CD8-positive, alpha-beta memory T cell (primary cell): ENCODE results near the gene TNFRSF1B. TPM values are rescaled to one million over a fixed set of nuclear protein-coding genes. Genes with fewer than 3 reads are reported as not detected.

Source experiments
- CTCF ChIA-PET: fragments of 350-600 bp; sonication (Branson Sonifier 250); formaldehyde crosslinking; loops from one replicate; lab custom pipeline; 2021; ENCODE audit warnings: antibody characterized with exemption; lab: Charles Lee
- POLR2A ChIA-PET: fragments of 350-600 bp; sonication (Branson Sonifier 250); formaldehyde crosslinking; loops from one replicate; lab custom pipeline; 2021; ENCODE audit warnings: antibody characterized with exemption; lab: Charles Lee
- DNase-seq, 5 donors: peaks; one replicate each; pipeline versions ENCODE4 v3.0.0 to v3.0.0-alpha.2; 2020 to 2022; ENCODE audit warnings: mixed read lengths in 1 of 5
- H3K27ac ChIP-seq: one replicate; pipeline ENCODE4 v1.7.0; 2013; ENCODE audit warnings: low read depth, mild to moderate bottlenecking, low read length, moderate library complexity
- H3K27me3 ChIP-seq: 2 replicates; pipeline ENCODE4 v1.7.0; 2013; ENCODE audit warnings: low read length, mild to moderate bottlenecking; ENCODE audit not compliant: insufficient read depth, poor library complexity, severe bottlenecking
- H3K36me3 ChIP-seq: 2 replicates; pipeline ENCODE4 v1.7.0; 2013; ENCODE audit warnings: mild to moderate bottlenecking, low read length, moderate library complexity; ENCODE audit not compliant: insufficient read depth
- H3K4me1 ChIP-seq: 2 replicates; pipeline ENCODE4 v1.7.0; 2013; ENCODE audit warnings: mild to moderate bottlenecking, low read length, moderate library complexity; ENCODE audit not compliant: insufficient read depth
- H3K4me3 ChIP-seq: 2 replicates; pipeline ENCODE4 v1.7.0; 2013; ENCODE audit warnings: mild to moderate bottlenecking, low read length
- H3K9me3 ChIP-seq: 2 replicates; pipeline ENCODE4 v1.7.0; 2013; ENCODE audit warnings: mild to moderate bottlenecking, low read length
- H3K27ac Mint-ChIP-seq, 8 donors: one replicate each; pipeline ENCODE4 v1.8.0; 2020 to 2021; ENCODE audit warnings: mixed read lengths in 8 of 8, mild to moderate bottlenecking in 6 of 8, inconsistent platforms in 3 of 8, moderate library complexity in 3 of 8
- H3K27me3 Mint-ChIP-seq, 2 donors: one replicate each; pipeline ENCODE4 v1.8.0; 2020 to 2021; ENCODE audit warnings: mixed read lengths in 2 of 2, mild to moderate bottlenecking in 1 of 2, moderate library complexity in 1 of 2
- H3K36me3 Mint-ChIP-seq, 3 donors: one replicate each; pipeline ENCODE4 v1.8.0; 2020 to 2021; ENCODE audit warnings: mixed read lengths in 3 of 3, inconsistent platforms in 1 of 3, mild to moderate bottlenecking in 1 of 3
- H3K4me1 Mint-ChIP-seq, 3 donors: one replicate each; pipeline ENCODE4 v1.8.0; 2020 to 2021; ENCODE audit warnings: mixed read lengths in 3 of 3, inconsistent platforms in 1 of 3, mild to moderate bottlenecking in 1 of 3
- H3K4me3 Mint-ChIP-seq, 7 donors: one replicate each; pipeline ENCODE4 v1.8.0; 2020 to 2021; ENCODE audit warnings: mixed read lengths in 7 of 7, mild to moderate bottlenecking in 6 of 7, moderate library complexity in 4 of 7, inconsistent platforms in 2 of 7
- H3K9me3 Mint-ChIP-seq, 5 donors: one replicate each; pipeline ENCODE4 v1.8.0; 2020 to 2022; ENCODE audit warnings: mixed read lengths in 5 of 5, mild to moderate bottlenecking in 3 of 5, moderate library complexity in 2 of 5, inconsistent platforms in 1 of 5
- polyA plus RNA-seq: library from polyadenylated mRNA; unstranded; fragments of 300-500 nt; fragmentation: Illumina TruSeq; gene quantifications from one replicate; pipeline ENCODE4 v1.2.3, GENCODE V29; 2021
- total RNA-seq, 2 experiments: library from RNA; stranded (reverse); gene quantifications; one replicate each; pipeline ENCODE4 v1.2.3, GENCODE V29; 2021

TNFRSF1B gene
- total and polyA plus RNA-seq, 3 experiments from 2014 or later, result 164 to 174 (median 169) TPM

- ChIA-PET CTCF (no interaction called here), POLR2A (interaction anchor here (1.2 kb wide), 1 partner anchor 81 kb away, joined by 8 read pairs; no protein-coding TSS in a partner anchor)
- Mint-ChIP-seq H3K36me3 (peaks cover 0 to 25% (median 6%) of the 10 kb centered on the region in 3 donors), H3K27ac (peak overlapping the region; percentile 19 to 85 (median 72)), H3K27me3 (no peaks in the 10 kb centered on the region), H3K4me3 (peak overlapping the region; percentile 89 to 95 (median 90)), H3K9me3 (no peaks in the 10 kb centered on the region), H3K4me1 (peaks cover 24 to 44% (median 35%) of the 10 kb centered on the region in 3 donors)
- no peaks in the 10 kb centered on the region for H3K36me3 ChIP-seq
- peak overlapping the region; percentile 91 for H3K4me3 ChIP-seq
- H3K27ac ChIP-seq, result peak overlapping the region; percentile 86
- no peak for DNase-seq
- peaks cover 21% of the 10 kb centered on the region for H3K4me1 ChIP-seq
- no peaks in the 10 kb centered on the region for H3K9me3 ChIP-seq
- no peaks in the 10 kb centered on the region for H3K27me3 ChIP-seq
Measured at GRCh38 chr1:12231276-12231595, 64.4 kb downstream of the TNFRSF1B start.

- Mint-ChIP-seq H3K9me3 (no peaks in the 10 kb centered on the region), H3K4me3 (peak overlapping the region; percentile 30 to 68 (median 53)), H3K27ac (peak overlapping the region in 1 of 8 donors; percentile 47), H3K36me3 (peaks cover 0 to 31% (median 10%) of the 10 kb centered on the region in 3 donors), H3K4me1 (peaks cover 28 to 51% (median 42%) of the 10 kb centered on the region in 3 donors), H3K27me3 (no peaks in the 10 kb centered on the region)
- no peak overlapping the region for H3K4me3 ChIP-seq
- no peaks in the 10 kb centered on the region for H3K9me3 ChIP-seq
- no peaks in the 10 kb centered on the region for H3K27me3 ChIP-seq
- ChIA-PET POLR2A (no interaction called here), CTCF (interaction anchor here (0.7 kb wide), 1 partner anchor 113 kb away, joined by 3 read pairs; no protein-coding TSS in a partner anchor)
- H3K4me1 ChIP-seq, result peaks cover 21% of the 10 kb centered on the region
- H3K27ac ChIP-seq, result no peak overlapping the region
- no peaks in the 10 kb centered on the region for H3K36me3 ChIP-seq
- no peak for DNase-seq
Measured at GRCh38 chr1:12232221-12232620, 65.4 kb downstream of the TNFRSF1B start.

- Histone ChIP-seq H3K4me3 (no peak overlapping the region), H3K4me1 (no peaks in the 10 kb centered on the region), H3K9me3 (no peaks in the 10 kb centered on the region), H3K27me3 (no peaks in the 10 kb centered on the region), H3K36me3 (peaks cover 40% of the 10 kb centered on the region), H3K27ac (no peak overlapping the region)
- no peak overlapping the region for H3K4me3 Mint-ChIP-seq
- no peaks in the 10 kb centered on the region for H3K9me3 Mint-ChIP-seq
- peak overlapping the region in 1 of 8 donors; percentile 40 for H3K27ac Mint-ChIP-seq
- ChIA-PET CTCF (interaction anchor here (0.9 to 1.4 kb wide), 2 partner anchors 10 to 95 kb away, joined by 3 to 4 read pairs; no protein-coding TSS in a partner anchor), POLR2A (no interaction called here)
- H3K27me3 Mint-ChIP-seq, result no peaks in the 10 kb centered on the region
- peaks cover 5 to 17% (median 8%) of the 10 kb centered on the region in 3 donors for H3K4me1 Mint-ChIP-seq
- H3K36me3 Mint-ChIP-seq, result peaks cover 3 to 77% (median 22%) of the 10 kb centered on the region in 3 donors
- no peak for DNase-seq
Measured at GRCh38 chr1:12244078-12244477, 77.3 kb downstream of the TNFRSF1B start.

GRCh38 chr1:12244585-12244984, 77.8 kb downstream of the TNFRSF1B start:
- H3K4me3 ChIP-seq, result no peak overlapping the region
- peak overlapping the region in 2 of 8 donors; percentile 40 to 50 for H3K27ac Mint-ChIP-seq
- H3K4me3 Mint-ChIP-seq, result no peak overlapping the region
- no peaks in the 10 kb centered on the region for H3K27me3 ChIP-seq
- H3K27ac ChIP-seq, result no peak overlapping the region
- H3K36me3 Mint-ChIP-seq, result peaks cover 3 to 80% (median 22%) of the 10 kb centered on the region in 3 donors
- no peaks in the 10 kb centered on the region for H3K27me3 Mint-ChIP-seq
- H3K4me1 ChIP-seq, result no peaks in the 10 kb centered on the region
- CTCF ChIA-PET, result interaction anchor here (0.9 to 1.1 kb wide), 2 partner anchors 10 to 34 kb away, joined by 3 to 4 read pairs; no protein-coding TSS in a partner anchor
- POLR2A ChIA-PET, result no interaction called here
- DNase-seq, result no peak
- peaks cover 5 to 14% (median 8%) of the 10 kb centered on the region in 3 donors for H3K4me1 Mint-ChIP-seq
- H3K9me3 ChIP-seq, result no peaks in the 10 kb centered on the region
- H3K9me3 Mint-ChIP-seq, result no peaks in the 10 kb centered on the region
- peaks cover 45% of the 10 kb centered on the region for H3K36me3 ChIP-seq

GRCh38 chr1:12245116-12245515, 78.3 kb downstream of the TNFRSF1B start:
- CTCF ChIA-PET, result interaction anchor here (0.6 to 1.1 kb wide), 3 partner anchors 34 to 242 kb away, joined by 3 to 4 read pairs (median 3); no protein-coding TSS in a partner anchor
- H3K27me3 ChIP-seq, result no peaks in the 10 kb centered on the region
- no peak overlapping the region for H3K27ac ChIP-seq
- DNase-seq, result no peak
- H3K9me3 Mint-ChIP-seq, result no peaks in the 10 kb centered on the region
- no peak overlapping the region for H3K4me3 Mint-ChIP-seq
- POLR2A ChIA-PET, result no interaction called here
- H3K27me3 Mint-ChIP-seq, result no peaks in the 10 kb centered on the region
- no peaks in the 10 kb centered on the region for H3K9me3 ChIP-seq
- peaks cover 47% of the 10 kb centered on the region for H3K36me3 ChIP-seq
- peaks cover 3 to 11% (median 8%) of the 10 kb centered on the region in 3 donors for H3K4me1 Mint-ChIP-seq
- no peaks in the 10 kb centered on the region for H3K4me1 ChIP-seq
- peak overlapping the region in 1 of 8 donors; percentile 50 for H3K27ac Mint-ChIP-seq
- no peak overlapping the region for H3K4me3 ChIP-seq
- H3K36me3 Mint-ChIP-seq, result peaks cover 3 to 80% (median 22%) of the 10 kb centered on the region in 3 donors

GRCh38 chr1:12245733-12246132, 78.9 kb downstream of the TNFRSF1B start:
- POLR2A ChIA-PET, result no interaction called here
- no peaks in the 10 kb centered on the region for H3K4me1 ChIP-seq
- CTCF ChIA-PET, result interaction anchor here (0.6 to 1.1 kb wide), 2 partner anchors 121 to 243 kb away, joined by 3 to 4 read pairs; no protein-coding TSS in a partner anchor
- Mint-ChIP-seq H3K27ac (peak overlapping the region in 1 of 8 donors; percentile 51), H3K4me1 (peaks cover 3 to 11% (median 8%) of the 10 kb centered on the region in 3 donors), H3K36me3 (peaks cover 3 to 84% (median 24%) of the 10 kb centered on the region in 3 donors), H3K27me3 (no peaks in the 10 kb centered on the region), H3K9me3 (no peaks in the 10 kb centered on the region), H3K4me3 (no peak overlapping the region)
- H3K27ac ChIP-seq, result no peak overlapping the region
- no peaks in the 10 kb centered on the region for H3K9me3 ChIP-seq
- peaks cover 50% of the 10 kb centered on the region for H3K36me3 ChIP-seq
- H3K27me3 ChIP-seq, result no peaks in the 10 kb centered on the region
- no peak for DNase-seq
- no peak overlapping the region for H3K4me3 ChIP-seq

GRCh38 chr1:12246584-12246983, 79.8 kb downstream of the TNFRSF1B start:
- H3K36me3 Mint-ChIP-seq, result peaks cover 9 to 84% (median 25%) of the 10 kb centered on the region in 3 donors
- no peak overlapping the region for H3K4me3 ChIP-seq
- H3K27me3 ChIP-seq, result no peaks in the 10 kb centered on the region
- H3K9me3 Mint-ChIP-seq, result no peaks in the 10 kb centered on the region
- H3K27me3 Mint-ChIP-seq, result no peaks in the 10 kb centered on the region
- H3K4me1 Mint-ChIP-seq, result peaks cover 4 to 6% (median 6%) of the 10 kb centered on the region in 3 donors
- CTCF ChIA-PET, result interaction anchor here (1.1 kb wide), 1 partner anchor 122 kb away, joined by 3 read pairs; no protein-coding TSS in a partner anchor
- H3K4me3 Mint-ChIP-seq, result no peak overlapping the region
- H3K36me3 ChIP-seq, result peaks cover 57% of the 10 kb centered on the region
- H3K9me3 ChIP-seq, result no peaks in the 10 kb centered on the region
- POLR2A ChIA-PET, result no interaction called here
- H3K27ac ChIP-seq, result no peak overlapping the region
- H3K4me1 ChIP-seq, result no peaks in the 10 kb centered on the region
- no peak for DNase-seq
- no peak overlapping the region for H3K27ac Mint-ChIP-seq

- Histone ChIP-seq H3K4me1 (no peaks in the 10 kb centered on the region), H3K27me3 (no peaks in the 10 kb centered on the region), H3K27ac (no peak overlapping the region), H3K36me3 (peaks cover 62% of the 10 kb centered on the region), H3K4me3 (no peak overlapping the region), H3K9me3 (no peaks in the 10 kb centered on the region)
- no peaks in the 10 kb centered on the region for H3K27me3 Mint-ChIP-seq
- peak overlapping the region in 1 of 8 donors; percentile 32 for H3K27ac Mint-ChIP-seq
- ChIA-PET POLR2A (no interaction called here), CTCF (interaction anchor here (0.6 kb wide), 1 partner anchor 40 kb away, joined by 3 read pairs; no protein-coding TSS in a partner anchor)
- peaks cover 0 to 6% (median 4%) of the 10 kb centered on the region in 3 donors for H3K4me1 Mint-ChIP-seq
- peaks cover 10 to 81% (median 30%) of the 10 kb centered on the region in 3 donors for H3K36me3 Mint-ChIP-seq
- H3K4me3 Mint-ChIP-seq, result no peak overlapping the region
- DNase-seq, result no peak
- H3K9me3 Mint-ChIP-seq, result no peaks in the 10 kb centered on the region
Measured at GRCh38 chr1:12249181-12249580, 82.4 kb downstream of the TNFRSF1B start.
